ENCODE results near the gene RAB7B. TPM values are rescaled to one million over a fixed set of nuclear protein-coding genes. Genes with fewer than 3 reads are reported as not detected.

Gene RAB7B
- total and polyA plus RNA-seq, 2 donors from 2014 or later, result 0.73 to 2.0 TPM

GRCh38 chr1:205990226-205990625 lies 13.0 kb downstream of the RAB7B start:
- FAIRE-seq, result no peak
- Histone ChIP-seq H3K27ac (ENCODE audit: low read depth in 2 of 2, low read length in 2 of 2) (no peak overlapping the region), H3K9me3 (ENCODE audit: control insufficient read depth in 2 of 3, insufficient read depth in 1 of 3, low read length in 3 of 3) (no peaks in the 10 kb centered on the region), H3K4me1 (ENCODE audit: control insufficient read depth in 2 of 3, insufficient read depth in 2 of 3, low read depth in 1 of 3, low read length in 3 of 3) (no peaks in the 10 kb centered on the region), H3K4me3 (ENCODE audit: low read length in 3 of 3) (no peak overlapping the region), H3K27me3 (ENCODE audit: control insufficient read depth, insufficient read depth, low read length) (no peaks in the 10 kb centered on the region), H3K36me3 (ENCODE audit: control insufficient read depth in 2 of 3, insufficient read depth in 3 of 3, low read length in 3 of 3) (no peaks in the 10 kb centered on the region), H3K9ac (ENCODE audit: low read length in 3 of 3) (no peak overlapping the region)
- intact Hi-C loops (cut with DNase I), result no loop called here
- TF ChIP-seq, protein P1, sequence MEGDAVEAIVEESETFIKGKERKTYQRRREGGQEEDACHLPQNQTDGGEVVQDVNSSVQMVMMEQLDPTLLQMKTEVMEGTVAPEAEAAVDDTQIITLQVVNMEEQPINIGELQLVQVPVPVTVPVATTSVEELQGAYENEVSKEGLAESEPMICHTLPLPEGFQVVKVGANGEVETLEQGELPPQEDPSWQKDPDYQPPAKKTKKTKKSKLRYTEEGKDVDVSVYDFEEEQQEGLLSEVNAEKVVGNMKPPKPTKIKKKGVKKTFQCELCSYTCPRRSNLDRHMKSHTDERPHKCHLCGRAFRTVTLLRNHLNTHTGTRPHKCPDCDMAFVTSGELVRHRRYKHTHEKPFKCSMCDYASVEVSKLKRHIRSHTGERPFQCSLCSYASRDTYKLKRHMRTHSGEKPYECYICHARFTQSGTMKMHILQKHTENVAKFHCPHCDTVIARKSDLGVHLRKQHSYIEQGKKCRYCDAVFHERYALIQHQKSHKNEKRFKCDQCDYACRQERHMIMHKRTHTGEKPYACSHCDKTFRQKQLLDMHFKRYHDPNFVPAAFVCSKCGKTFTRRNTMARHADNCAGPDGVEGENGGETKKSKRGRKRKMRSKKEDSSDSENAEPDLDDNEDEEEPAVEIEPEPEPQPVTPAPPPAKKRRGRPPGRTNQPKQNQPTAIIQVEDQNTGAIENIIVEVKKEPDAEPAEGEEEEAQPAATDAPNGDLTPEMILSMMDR (IDR thresholded peaks at IDR 0.05; ENCODE audit: borderline replicate concordance, extremely low read depth, insufficient read depth), result no peak
- no peak for DNase-seq

DNA sequence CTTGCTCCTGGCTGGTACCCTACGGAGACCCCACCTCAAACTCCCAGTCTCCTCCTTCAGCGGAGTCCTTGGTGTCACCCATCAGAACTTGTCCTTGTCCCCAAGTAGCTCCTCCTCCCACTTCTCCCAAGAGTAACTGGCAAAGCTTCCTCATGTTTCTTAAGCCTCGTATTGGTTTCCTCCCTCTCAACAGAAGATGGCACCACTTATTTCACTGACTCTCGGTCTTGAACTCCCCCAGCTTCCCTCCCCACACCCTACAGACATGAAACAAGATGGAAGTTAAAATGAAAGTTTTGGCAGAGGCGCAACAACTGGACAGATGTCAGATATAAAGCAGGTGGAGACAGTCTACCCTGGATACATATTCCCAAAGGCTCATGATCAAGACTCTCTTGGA lies 13.4 kb downstream of the RAB7B start:
- H3K36me3 ChIP-seq (ENCODE audit: control insufficient read depth in 2 of 3, insufficient read depth in 3 of 3, low read length in 3 of 3), result no peaks in the 10 kb centered on the region
- no peak overlapping the region for H3K27ac ChIP-seq (ENCODE audit: low read depth in 2 of 2, low read length in 2 of 2)
- no peaks in the 10 kb centered on the region for H3K27me3 ChIP-seq (ENCODE audit: control insufficient read depth, insufficient read depth, low read length)
- TF ChIP-seq, protein P1 (IDR thresholded peaks at IDR 0.05; ENCODE audit: borderline replicate concordance, extremely low read depth, insufficient read depth), result no peak
- no peak overlapping the region for H3K4me3 ChIP-seq (ENCODE audit: low read length in 3 of 3)
- H3K9me3 ChIP-seq (ENCODE audit: control insufficient read depth in 2 of 3, insufficient read depth in 1 of 3, low read length in 3 of 3), result no peaks in the 10 kb centered on the region
- FAIRE-seq, result no peak
- no peak overlapping the region for H3K9ac ChIP-seq (ENCODE audit: low read length in 3 of 3)
- intact Hi-C loops (cut with DNase I), result no loop called here
- H3K4me1 ChIP-seq (ENCODE audit: control insufficient read depth in 2 of 3, insufficient read depth in 2 of 3, low read depth in 1 of 3, low read length in 3 of 3), result no peaks in the 10 kb centered on the region
- DNase-seq, result no peak

DNA sequence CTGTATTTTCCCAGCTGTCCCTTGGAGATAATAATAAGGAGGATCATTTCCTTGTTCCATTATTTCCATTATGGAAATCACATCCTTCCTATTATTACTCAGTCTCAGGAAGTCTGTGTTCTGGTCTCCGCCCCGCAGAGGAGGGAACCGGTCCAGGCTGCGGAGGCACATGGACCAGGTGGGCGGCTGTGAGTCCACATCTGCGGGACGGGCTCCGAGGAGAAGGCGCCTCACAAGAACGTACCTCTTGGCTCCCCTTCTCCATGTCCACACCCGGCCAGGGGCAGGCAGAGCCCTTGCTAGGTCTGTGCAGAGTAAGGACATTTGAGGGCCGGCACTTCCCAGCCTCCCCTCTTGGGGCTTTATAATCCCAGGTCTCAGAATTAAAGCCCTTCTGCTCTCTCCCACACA lies 14.6 kb downstream of the RAB7B start:
- no peak for DNase-seq
- Histone ChIP-seq H3K27me3 (ENCODE audit: control insufficient read depth, insufficient read depth, low read length) (no peaks in the 10 kb centered on the region), H3K36me3 (ENCODE audit: control insufficient read depth in 2 of 3, insufficient read depth in 3 of 3, low read length in 3 of 3) (no peaks in the 10 kb centered on the region), H3K4me1 (ENCODE audit: control insufficient read depth in 2 of 3, insufficient read depth in 2 of 3, low read depth in 1 of 3, low read length in 3 of 3) (no peaks in the 10 kb centered on the region), H3K4me3 (ENCODE audit: low read length in 3 of 3) (no peak overlapping the region), H3K9ac (ENCODE audit: low read length in 3 of 3) (no peak overlapping the region), H3K9me3 (ENCODE audit: control insufficient read depth in 2 of 3, insufficient read depth in 1 of 3, low read length in 3 of 3) (no peaks in the 10 kb centered on the region), H3K27ac (ENCODE audit: low read depth in 2 of 2, low read length in 2 of 2) (no peak overlapping the region)
- intact Hi-C loops (cut with DNase I), result no loop called here
- TF ChIP-seq, protein P1 (IDR thresholded peaks at IDR 0.05; ENCODE audit: borderline replicate concordance, extremely low read depth, insufficient read depth), result no peak
- no peak for FAIRE-seq

GRCh38 chr1:205986861-205987260 lies 16.3 kb downstream of the RAB7B start:
- H3K27ac ChIP-seq (ENCODE audit: low read depth in 2 of 2, low read length in 2 of 2), result no peak overlapping the region
- DNase-seq (no peak), FAIRE-seq (no peak)
- H3K27me3 ChIP-seq (ENCODE audit: control insufficient read depth, insufficient read depth, low read length), result no peaks in the 10 kb centered on the region
- H3K9ac ChIP-seq (ENCODE audit: low read length in 3 of 3), result no peak overlapping the region
- H3K9me3 ChIP-seq (ENCODE audit: control insufficient read depth in 2 of 3, insufficient read depth in 1 of 3, low read length in 3 of 3), result no peaks in the 10 kb centered on the region
- intact Hi-C loops (cut with DNase I), result no loop called here
- no peak overlapping the region for H3K4me3 ChIP-seq (ENCODE audit: low read length in 3 of 3)
- no peaks in the 10 kb centered on the region for H3K4me1 ChIP-seq (ENCODE audit: control insufficient read depth in 2 of 3, insufficient read depth in 2 of 3, low read depth in 1 of 3, low read length in 3 of 3)
- no peaks in the 10 kb centered on the region for H3K36me3 ChIP-seq (ENCODE audit: control insufficient read depth in 2 of 3, insufficient read depth in 3 of 3, low read length in 3 of 3)
- TF ChIP-seq, protein P1 (IDR thresholded peaks at IDR 0.05; ENCODE audit: borderline replicate concordance, extremely low read depth, insufficient read depth), result no peak

Measured in kidney (tissue), 14 donors.